NCI-H1048 (cell line): ENCODE data around the gene PYROXD2.

ENCODE experiments used
- DNase-seq: peaks from one replicate; lab custom pipeline; 2025; lab: John Stamatoyannopoulos, UW

Gene PYROXD2

GRCh38 chr10:98414932-98415730, at the start of gene PYROXD2:
Gene PYROXD2 (minus strand): TSS chr10:98415182. CDS start chr10:98415135, 47 bp downstream.
- DNase-seq, result no peak

- DNase-seq, result no peak
Observed at GRCh38 chr10:98463976-98464754, 49.2 kb upstream of the PYROXD2 start.

GRCh38 chr10:98463016-98463415, 48.0 kb upstream of the PYROXD2 start:
- no peak for DNase-seq

- DNase-seq, result no peak
Observed at GRCh38 chr10:98461500-98461842, 46.5 kb upstream of the PYROXD2 start.

- DNase-seq, result no peak
Observed at GRCh38 chr10:98460837-98461499, 46.0 kb upstream of the PYROXD2 start.

- DNase-seq, result no peak
Observed at GRCh38 chr10:98458809-98459784, 44.1 kb upstream of the PYROXD2 start.

- DNase-seq, result no peak
Observed at GRCh38 chr10:98457721-98458120, 42.7 kb upstream of the PYROXD2 start.

GRCh38 chr10:98456686-98457482, 41.9 kb upstream of the PYROXD2 start:
- no peak for DNase-seq

- no peak for DNase-seq
Observed at GRCh38 chr10:98456043-98456570, 41.1 kb upstream of the PYROXD2 start.

- DNase-seq, result no peak
Observed at GRCh38 chr10:98453729-98454128, 38.7 kb upstream of the PYROXD2 start.

- DNase-seq, result no peak
Observed at GRCh38 chr10:98450618-98451017, 35.6 kb upstream of the PYROXD2 start.

- no peak for DNase-seq
Observed at GRCh38 chr10:98449287-98449686, 34.3 kb upstream of the PYROXD2 start.

- DNase-seq, result peak; percentile 50
Observed at GRCh38 chr10:98446661-98447221, 31.8 kb upstream of the PYROXD2 start, which contains the start of gene HPS1. Gene HPS1 (minus strand): TSS chr10:98446935. CDS start chr10:98443240, 3,695 bp downstream.

GRCh38 chr10:98446151-98446660, 31.2 kb upstream of the PYROXD2 start:
- DNase-seq, result no peak

- DNase-seq, result no peak
Observed at GRCh38 chr10:98445200-98445812, 30.3 kb upstream of the PYROXD2 start.

GRCh38 chr10:98444314-98445006, 29.5 kb upstream of the PYROXD2 start:
- no peak for DNase-seq

GRCh38 chr10:98438715-98439114, 23.7 kb upstream of the PYROXD2 start:
- no peak for DNase-seq

- no peak for DNase-seq
Observed at GRCh38 chr10:98436704-98437103, 21.7 kb upstream of the PYROXD2 start.

- no peak for DNase-seq
Observed at GRCh38 chr10:98435178-98435577, 20.2 kb upstream of the PYROXD2 start.
